ENCODE measurements around the gene TMEM150C.

TMEM150C gene

GRCh38 chr4:82588771-82589270 lies 27.0 kb upstream of the TMEM150C start:
- Histone ChIP-seq H3K9me3 (ENCODE audit: control insufficient read depth, insufficient read depth, low read length) (no peaks in the 10 kb centered on the region), H3K36me3 (ENCODE audit: control insufficient read depth, insufficient read depth, low read length) (no peaks in the 10 kb centered on the region), H3K4me1 (ENCODE audit: control insufficient read depth, insufficient read depth, low read length) (peaks cover 34% of the 10 kb centered on the region), H3K4me3 (ENCODE audit: low read depth, low read length) (no peak overlapping the region), H3K27me3 (ENCODE audit: control insufficient read depth, insufficient read depth, low read length) (no peaks in the 10 kb centered on the region), H3K9ac (ENCODE audit: low read depth, low read length) (no peak overlapping the region)

- H3K27me3 ChIP-seq (ENCODE audit: control insufficient read depth, insufficient read depth, low read length), result no peaks in the 10 kb centered on the region
- no peaks in the 10 kb centered on the region for H3K9me3 ChIP-seq (ENCODE audit: control insufficient read depth, insufficient read depth, low read length)
- H3K4me3 ChIP-seq (ENCODE audit: low read depth, low read length), result no peak overlapping the region
- H3K4me1 ChIP-seq (ENCODE audit: control insufficient read depth, insufficient read depth, low read length), result peaks cover 35% of the 10 kb centered on the region
- H3K36me3 ChIP-seq (ENCODE audit: control insufficient read depth, insufficient read depth, low read length), result no peaks in the 10 kb centered on the region
- H3K9ac ChIP-seq (ENCODE audit: low read depth, low read length), result no peak overlapping the region
These were observed 26.2 kb upstream of the TMEM150C start for GRCh38 chr4:82587826-82588540.

GRCh38 chr4:82585690-82586435 lies 24.1 kb upstream of the TMEM150C start:
- H3K36me3 ChIP-seq (ENCODE audit: control insufficient read depth, insufficient read depth, low read length), result no peaks in the 10 kb centered on the region
- no peaks in the 10 kb centered on the region for H3K27me3 ChIP-seq (ENCODE audit: control insufficient read depth, insufficient read depth, low read length)
- no peaks in the 10 kb centered on the region for H3K9me3 ChIP-seq (ENCODE audit: control insufficient read depth, insufficient read depth, low read length)
- no peak overlapping the region for H3K4me3 ChIP-seq (ENCODE audit: low read depth, low read length)
- peaks cover 28% of the 10 kb centered on the region for H3K4me1 ChIP-seq (ENCODE audit: control insufficient read depth, insufficient read depth, low read length)
- no peak overlapping the region for H3K9ac ChIP-seq (ENCODE audit: low read depth, low read length)

- Histone ChIP-seq H3K27me3 (ENCODE audit: control insufficient read depth, insufficient read depth, low read length) (no peaks in the 10 kb centered on the region), H3K4me1 (ENCODE audit: control insufficient read depth, insufficient read depth, low read length) (peaks cover 24% of the 10 kb centered on the region), H3K9me3 (ENCODE audit: control insufficient read depth, insufficient read depth, low read length) (no peaks in the 10 kb centered on the region), H3K36me3 (ENCODE audit: control insufficient read depth, insufficient read depth, low read length) (no peaks in the 10 kb centered on the region), H3K9ac (ENCODE audit: low read depth, low read length) (no peak overlapping the region), H3K4me3 (ENCODE audit: low read depth, low read length) (no peak overlapping the region)
These were observed 23.1 kb upstream of the TMEM150C start for GRCh38 chr4:82584931-82585330.

GRCh38 chr4:82583897-82584587 lies 22.3 kb upstream of the TMEM150C start:
- Histone ChIP-seq H3K27me3 (ENCODE audit: control insufficient read depth, insufficient read depth, low read length) (no peaks in the 10 kb centered on the region), H3K4me1 (ENCODE audit: control insufficient read depth, insufficient read depth, low read length) (peaks cover 24% of the 10 kb centered on the region), H3K4me3 (ENCODE audit: low read depth, low read length) (no peak overlapping the region), H3K9ac (ENCODE audit: low read depth, low read length) (no peak overlapping the region), H3K36me3 (ENCODE audit: control insufficient read depth, insufficient read depth, low read length) (no peaks in the 10 kb centered on the region), H3K9me3 (ENCODE audit: control insufficient read depth, insufficient read depth, low read length) (no peaks in the 10 kb centered on the region)

- H3K4me3 ChIP-seq (ENCODE audit: low read depth, low read length), result no peak overlapping the region
- no peaks in the 10 kb centered on the region for H3K27me3 ChIP-seq (ENCODE audit: control insufficient read depth, insufficient read depth, low read length)
- H3K4me1 ChIP-seq (ENCODE audit: control insufficient read depth, insufficient read depth, low read length), result peaks cover 7% of the 10 kb centered on the region
- no peaks in the 10 kb centered on the region for H3K36me3 ChIP-seq (ENCODE audit: control insufficient read depth, insufficient read depth, low read length)
- H3K9me3 ChIP-seq (ENCODE audit: control insufficient read depth, insufficient read depth, low read length), result no peaks in the 10 kb centered on the region
- H3K9ac ChIP-seq (ENCODE audit: low read depth, low read length), result no peak overlapping the region
These were observed 18.1 kb upstream of the TMEM150C start for GRCh38 chr4:82579932-82580331.

- H3K27me3 ChIP-seq (ENCODE audit: control insufficient read depth, insufficient read depth, low read length), result no peaks in the 10 kb centered on the region
- no peak overlapping the region for H3K4me3 ChIP-seq (ENCODE audit: low read depth, low read length)
- H3K9me3 ChIP-seq (ENCODE audit: control insufficient read depth, insufficient read depth, low read length), result no peaks in the 10 kb centered on the region
- H3K36me3 ChIP-seq (ENCODE audit: control insufficient read depth, insufficient read depth, low read length), result no peaks in the 10 kb centered on the region
- no peak overlapping the region for H3K9ac ChIP-seq (ENCODE audit: low read depth, low read length)
- H3K4me1 ChIP-seq (ENCODE audit: control insufficient read depth, insufficient read depth, low read length), result peaks cover 2% of the 10 kb centered on the region
These were observed 17.1 kb upstream of the TMEM150C start for GRCh38 chr4:82578935-82579334.

GRCh38 chr4:82577451-82577850 lies 15.7 kb upstream of the TMEM150C start:
- Histone ChIP-seq H3K36me3 (ENCODE audit: control insufficient read depth, insufficient read depth, low read length) (no peaks in the 10 kb centered on the region), H3K9ac (ENCODE audit: low read depth, low read length) (no peak overlapping the region), H3K9me3 (ENCODE audit: control insufficient read depth, insufficient read depth, low read length) (no peaks in the 10 kb centered on the region), H3K4me3 (ENCODE audit: low read depth, low read length) (no peak overlapping the region), H3K4me1 (ENCODE audit: control insufficient read depth, insufficient read depth, low read length) (no peaks in the 10 kb centered on the region), H3K27me3 (ENCODE audit: control insufficient read depth, insufficient read depth, low read length) (no peaks in the 10 kb centered on the region)

- H3K9ac ChIP-seq (ENCODE audit: low read depth, low read length), result no peak overlapping the region
- no peaks in the 10 kb centered on the region for H3K36me3 ChIP-seq (ENCODE audit: control insufficient read depth, insufficient read depth, low read length)
- no peaks in the 10 kb centered on the region for H3K9me3 ChIP-seq (ENCODE audit: control insufficient read depth, insufficient read depth, low read length)
- H3K27me3 ChIP-seq (ENCODE audit: control insufficient read depth, insufficient read depth, low read length), result no peaks in the 10 kb centered on the region
- H3K4me3 ChIP-seq (ENCODE audit: low read depth, low read length), result no peak overlapping the region
- H3K4me1 ChIP-seq (ENCODE audit: control insufficient read depth, insufficient read depth, low read length), result peaks cover 3% of the 10 kb centered on the region
These were observed 7.9 kb upstream of the TMEM150C start for GRCh38 chr4:82569727-82570126.

GRCh38 chr4:82569076-82569475 lies 7.3 kb upstream of the TMEM150C start:
- peaks cover 3% of the 10 kb centered on the region for H3K4me1 ChIP-seq (ENCODE audit: control insufficient read depth, insufficient read depth, low read length)
- no peaks in the 10 kb centered on the region for H3K27me3 ChIP-seq (ENCODE audit: control insufficient read depth, insufficient read depth, low read length)
- H3K9me3 ChIP-seq (ENCODE audit: control insufficient read depth, insufficient read depth, low read length), result no peaks in the 10 kb centered on the region
- H3K9ac ChIP-seq (ENCODE audit: low read depth, low read length), result no peak overlapping the region
- no peaks in the 10 kb centered on the region for H3K36me3 ChIP-seq (ENCODE audit: control insufficient read depth, insufficient read depth, low read length)
- H3K4me3 ChIP-seq (ENCODE audit: low read depth, low read length), result no peak overlapping the region

- Histone ChIP-seq H3K4me1 (ENCODE audit: control insufficient read depth, insufficient read depth, low read length) (peaks cover 3% of the 10 kb centered on the region), H3K9me3 (ENCODE audit: control insufficient read depth, insufficient read depth, low read length) (no peaks in the 10 kb centered on the region), H3K27me3 (ENCODE audit: control insufficient read depth, insufficient read depth, low read length) (no peaks in the 10 kb centered on the region), H3K4me3 (ENCODE audit: low read depth, low read length) (no peak overlapping the region), H3K36me3 (ENCODE audit: control insufficient read depth, insufficient read depth, low read length) (no peaks in the 10 kb centered on the region), H3K9ac (ENCODE audit: low read depth, low read length) (no peak overlapping the region)
These were observed 5.7 kb upstream of the TMEM150C start for GRCh38 chr4:82567444-82567843.

- Histone ChIP-seq H3K9ac (ENCODE audit: low read depth, low read length) (no peak overlapping the region), H3K27me3 (ENCODE audit: control insufficient read depth, insufficient read depth, low read length) (peaks cover 18% of the 10 kb centered on the region), H3K36me3 (ENCODE audit: control insufficient read depth, insufficient read depth, low read length) (no peaks in the 10 kb centered on the region), H3K4me3 (ENCODE audit: low read depth, low read length) (peak overlapping the region; percentile 57), H3K9me3 (ENCODE audit: control insufficient read depth, insufficient read depth, low read length) (no peaks in the 10 kb centered on the region), H3K4me1 (ENCODE audit: control insufficient read depth, insufficient read depth, low read length) (peaks cover 6% of the 10 kb centered on the region)
These were observed 721 bp upstream of the TMEM150C start for GRCh38 chr4:82562564-82562854.
